RWPE1 (cell line): ENCODE measurements around the gene FYN.

Source experiments
- CTCF ChIA-PET: fragments of 350-600 bp; sonication (Branson Sonifier 250); formaldehyde crosslinking; extraction: SDS; loops from one replicate; lab custom pipeline; 2021; lab: Yijun Ruan, JAX
- POLR2A ChIA-PET: fragments of 400-600 bp; formaldehyde crosslinking; extraction: SDS; loops from one replicate; lab custom pipeline; 2020; ENCODE audit warnings: antibody characterized with exemption; ENCODE audit not compliant: low non-redundant PET; lab: Yijun Ruan, JAX
- DNase-seq: peaks from one replicate; pipeline ENCODE4 v3.0.0; 2012; ENCODE audit warnings: low spot score
- H3K27ac ChIP-seq: fragments of 450-650 bp; 2 replicates; pipeline ENCODE4 v1.5.1; 2017
- CTCF ChIP-seq: fragments of 450-650 bp; conservative IDR thresholded peaks from 2 replicates; pipeline ENCODE4 v1.5.1; 2017; ENCODE audit warnings: low read depth, mild to moderate bottlenecking

FYN gene

GRCh38 chr6:111658462-111659154 lies 214.6 kb downstream of the FYN start:
- TF ChIP-seq CTCF: no peak
- DNase-seq: no peak
- CTCF ChIA-PET: no interaction called here
- no peak overlapping the region for H3K27ac ChIP-seq
- POLR2A ChIA-PET: no interaction called here

GRCh38 chr6:111657146-111657545 lies 216.1 kb downstream of the FYN start:
- POLR2A ChIA-PET: no interaction called here
- DNase-seq: peak; percentile 16
- no peak overlapping the region for H3K27ac ChIP-seq
- CTCF ChIA-PET: no interaction called here
- TF ChIP-seq CTCF: no peak

GRCh38 chr6:111653979-111654378 lies 219.3 kb downstream of the FYN start:
- CTCF ChIA-PET: interaction anchor here (1.0 kb wide), 1 partner anchor 28 kb away, joined by 4 read pairs; no protein-coding TSS in a partner anchor
- DNase-seq: no peak
- POLR2A ChIA-PET: no interaction called here

GRCh38 chr6:111653434-111653833 lies 219.8 kb downstream of the FYN start:
- DNase-seq: no peak
- POLR2A ChIA-PET: no interaction called here
- TF ChIP-seq CTCF: no peak
- H3K27ac ChIP-seq: no peak overlapping the region
- CTCF ChIA-PET: interaction anchor here (0.6 kb wide), 1 partner anchor 149 kb away, joined by 3 read pairs; no protein-coding TSS in a partner anchor

More at GRCh38 chr6:111653979-111654378, 219.3 kb downstream of the FYN start:
- TF ChIP-seq CTCF: no peak
- H3K27ac ChIP-seq: no peak overlapping the region

GRCh38 chr6:111652156-111652555 lies 221.1 kb downstream of the FYN start:
- DNase-seq: no peak
- CTCF ChIA-PET: no interaction called here
- TF ChIP-seq CTCF: no peak
- POLR2A ChIA-PET: no interaction called here
- H3K27ac ChIP-seq: no peak overlapping the region

- CTCF ChIA-PET: interaction anchor here (0.6 kb wide), 1 partner anchor 1738 kb away, joined by 4 read pairs; no protein-coding TSS in a partner anchor
- DNase-seq: no peak
Measured at GRCh38 chr6:111651185-111652034, 221.8 kb downstream of the FYN start.

More at GRCh38 chr6:111651185-111652034, 221.8 kb downstream of the FYN start:
- no peak for TF ChIP-seq CTCF
- POLR2A ChIA-PET: no interaction called here
- no peak overlapping the region for H3K27ac ChIP-seq
